CD4-positive, alpha-beta memory T cell (primary cell): Measurements from ENCODE around the gene PRX. TPM values are rescaled to one million over a fixed set of nuclear protein-coding genes. Genes with fewer than 3 reads are reported as not detected.

Experiments used
- CTCF ChIA-PET: fragments of 350-600 bp; sonication (Branson Sonifier 250); formaldehyde crosslinking; loops from one replicate; lab custom pipeline; 2021; ENCODE audit warnings: inconsistent platforms; ENCODE audit not compliant: partially characterized antibody; lab: Charles Lee
- POLR2A ChIA-PET: fragments of 350-600 bp; sonication (Branson Sonifier 250); formaldehyde crosslinking; loops from one replicate; lab custom pipeline; 2021; ENCODE audit not compliant: partially characterized antibody; lab: Charles Lee
- DNase-seq, 5 donors: peaks; one replicate each; pipeline versions ENCODE4 v3.0.0 to v3.0.0-alpha.2; 2020 to 2022; ENCODE audit warnings: mixed read lengths in 1 of 5
- H3K27ac ChIP-seq: one replicate; pipeline ENCODE4 v1.7.0; 2013; ENCODE audit warnings: low read depth, low read length
- H3K27me3 ChIP-seq: 2 replicates; pipeline ENCODE4 v1.7.0; 2013; ENCODE audit warnings: mild to moderate bottlenecking, low read length, moderate library complexity; ENCODE audit not compliant: insufficient read depth
- H3K36me3 ChIP-seq: 2 replicates; pipeline ENCODE4 v1.7.0; 2013; ENCODE audit warnings: mild to moderate bottlenecking, low read length, moderate library complexity; ENCODE audit not compliant: insufficient read depth
- H3K4me1 ChIP-seq: 2 replicates; pipeline ENCODE4 v1.7.0; 2013; ENCODE audit warnings: mild to moderate bottlenecking, low read length, moderate library complexity; ENCODE audit not compliant: insufficient read depth
- H3K4me3 ChIP-seq, 2 donors: one replicate each; pipeline ENCODE4 v1.7.0; 2013; ENCODE audit warnings: low read length in 2 of 2, mild to moderate bottlenecking in 1 of 2
- H3K9me3 ChIP-seq, 2 donors: one replicate each; pipeline ENCODE4 v1.7.0; 2013; ENCODE audit warnings: low read length in 2 of 2, control low read depth in 1 of 2; ENCODE audit not compliant: control insufficient read depth in 1 of 2
- H3K27ac Mint-ChIP-seq, 7 donors: one replicate each; pipeline ENCODE4 v1.8.0; 2020 to 2021; ENCODE audit warnings: mixed read lengths in 7 of 7, mild to moderate bottlenecking in 6 of 7, inconsistent platforms in 3 of 7, moderate library complexity in 3 of 7
- H3K27me3 Mint-ChIP-seq, 2 donors: one replicate each; pipeline ENCODE4 v1.8.0; 2020 to 2021; ENCODE audit warnings: mixed read lengths in 2 of 2
- H3K36me3 Mint-ChIP-seq, 2 donors: one replicate each; pipeline ENCODE4 v1.8.0; 2020 to 2021; ENCODE audit warnings: mixed read lengths in 2 of 2, inconsistent platforms in 1 of 2, mild to moderate bottlenecking in 1 of 2
- H3K4me1 Mint-ChIP-seq, 4 donors: one replicate each; pipeline ENCODE4 v1.8.0; 2020 to 2021; ENCODE audit warnings: mixed read lengths in 4 of 4, mild to moderate bottlenecking in 1 of 4
- H3K4me3 Mint-ChIP-seq, 8 donors: one replicate each; pipeline ENCODE4 v1.8.0; 2020 to 2021; ENCODE audit warnings: mixed read lengths in 8 of 8, mild to moderate bottlenecking in 7 of 8, moderate library complexity in 6 of 8, inconsistent platforms in 3 of 8
- H3K9me3 Mint-ChIP-seq, 8 donors: one replicate each; pipeline ENCODE4 v1.8.0; 2020 to 2021; ENCODE audit warnings: mixed read lengths in 8 of 8, mild to moderate bottlenecking in 5 of 8, inconsistent platforms in 3 of 8, moderate library complexity in 1 of 8
- intact Hi-C: fragments of 100-400 bp; cut with micrococcal nuclease; formaldehyde crosslinking; loops from one replicate; pipeline ENCODE4 v1.15.1; 2023
- polyA plus RNA-seq, 2 donors: library from polyadenylated mRNA; unstranded; fragments of 300-500 nt; fragmentation: Illumina TruSeq; gene quantifications; one replicate each; pipeline ENCODE4 v1.2.3, GENCODE V29; 2021
- total RNA-seq, 2 experiments: library from RNA; stranded (reverse); gene quantifications; one replicate each; pipeline ENCODE4 v1.2.3, GENCODE V29; 2021

The PRX gene
- total and polyA plus RNA-seq, 4 experiments from 2014 or later = 0.23 to 3.4 (median 3.3) TPM; not detected in 1

GRCh38 chr19:40390084-40390742 lies 23.0 kb downstream of the PRX start, which contains the start of gene HIPK4:
HIPK4 (minus strand) TSS chr19:40390181; CDS start chr19:40389902, 279 bp downstream.
- no peak within 1 kb of the TSS for H3K27ac ChIP-seq
- Mint-ChIP-seq H3K4me1 (no peaks in the 10 kb centered on the region), H3K9me3 (no peaks in the 10 kb centered on the region), H3K4me3 (no peak within 1 kb of the TSS), H3K27me3 (no peaks in the 10 kb centered on the region), H3K36me3 (no peaks in the 10 kb centered on the region), H3K27ac (peak within 1 kb of the TSS in 1 of 7 donors; percentile 25)
- no peak within 1 kb of the TSS for H3K4me3 ChIP-seq
- intact Hi-C loops = no loop called here
- DNase-seq = no peak
- CTCF ChIA-PET = interaction anchor here (1.0 kb wide), 1 partner anchor 85 kb away, joined by 3 read pairs; no protein-coding TSS in a partner anchor
- H3K9me3 ChIP-seq = no peaks in the 10 kb centered on the region
- H3K36me3 ChIP-seq = no peaks in the 10 kb centered on the region
- H3K27me3 ChIP-seq = no peaks in the 10 kb centered on the region
- POLR2A ChIA-PET = no interaction called here
- H3K4me1 ChIP-seq = no peaks in the 10 kb centered on the region

GRCh38 chr19:40389404-40390083 lies 23.6 kb downstream of the PRX start:
- POLR2A ChIA-PET = interaction anchor here (0.6 kb wide), 1 partner anchor 38 kb away, joined by 3 read pairs; no protein-coding TSS in a partner anchor
- no peaks in the 10 kb centered on the region for H3K4me1 Mint-ChIP-seq
- H3K9me3 ChIP-seq = no peaks in the 10 kb centered on the region
- no peak for DNase-seq
- no peak overlapping the region for H3K4me3 Mint-ChIP-seq
- CTCF ChIA-PET = interaction anchor here (1.0 kb wide), 1 partner anchor 84 kb away, joined by 3 read pairs; no protein-coding TSS in a partner anchor
- H3K36me3 Mint-ChIP-seq = no peaks in the 10 kb centered on the region
- no peaks in the 10 kb centered on the region for H3K36me3 ChIP-seq
- no peaks in the 10 kb centered on the region for H3K27me3 ChIP-seq
- H3K4me3 ChIP-seq = no peak overlapping the region
- no peak overlapping the region for H3K27ac ChIP-seq
- no peaks in the 10 kb centered on the region for H3K9me3 Mint-ChIP-seq
- H3K27me3 Mint-ChIP-seq = no peaks in the 10 kb centered on the region
- intact Hi-C loops = no loop called here
- no peak overlapping the region for H3K27ac Mint-ChIP-seq
- H3K4me1 ChIP-seq = no peaks in the 10 kb centered on the region

GRCh38 chr19:40388481-40388880 lies 24.7 kb downstream of the PRX start:
- Histone ChIP-seq H3K27ac (no peak overlapping the region), H3K4me3 (no peak overlapping the region), H3K36me3 (no peaks in the 10 kb centered on the region), H3K4me1 (no peaks in the 10 kb centered on the region), H3K27me3 (no peaks in the 10 kb centered on the region), H3K9me3 (no peaks in the 10 kb centered on the region)
- Mint-ChIP-seq H3K27ac (no peak overlapping the region), H3K27me3 (no peaks in the 10 kb centered on the region), H3K9me3 (no peaks in the 10 kb centered on the region), H3K4me3 (no peak overlapping the region), H3K36me3 (no peaks in the 10 kb centered on the region), H3K4me1 (no peaks in the 10 kb centered on the region)
- no peak for DNase-seq
- CTCF ChIA-PET = no interaction called here
- intact Hi-C loops = no loop called here
- POLR2A ChIA-PET = no interaction called here

GRCh38 chr19:40387155-40387554 lies 26.0 kb downstream of the PRX start:
- peak overlapping the region in 1 of 7 donors; percentile 15 for H3K27ac Mint-ChIP-seq
- POLR2A ChIA-PET = no interaction called here
- no peaks in the 10 kb centered on the region for H3K27me3 Mint-ChIP-seq

GRCh38 chr19:40383668-40384248 lies 29.4 kb downstream of the PRX start:
- Histone ChIP-seq H3K27ac (no peak overlapping the region), H3K9me3 (no peaks in the 10 kb centered on the region), H3K4me3 (no peak overlapping the region), H3K27me3 (no peaks in the 10 kb centered on the region), H3K36me3 (no peaks in the 10 kb centered on the region), H3K4me1 (no peaks in the 10 kb centered on the region)
- intact Hi-C loops = no loop called here
- Mint-ChIP-seq H3K9me3 (no peaks in the 10 kb centered on the region), H3K36me3 (no peaks in the 10 kb centered on the region), H3K27ac (no peak overlapping the region), H3K27me3 (no peaks in the 10 kb centered on the region), H3K4me1 (no peaks in the 10 kb centered on the region), H3K4me3 (no peak overlapping the region)
- DNase-seq = peak in 1 of 5 donors; percentile 8
- CTCF ChIA-PET = no interaction called here
- POLR2A ChIA-PET = no interaction called here

More at GRCh38 chr19:40387155-40387554, 26.0 kb downstream of the PRX start:
- intact Hi-C loops = no loop called here
- Histone ChIP-seq H3K27ac (no peak overlapping the region), H3K36me3 (no peaks in the 10 kb centered on the region), H3K9me3 (no peaks in the 10 kb centered on the region), H3K4me3 (no peak overlapping the region), H3K27me3 (no peaks in the 10 kb centered on the region), H3K4me1 (no peaks in the 10 kb centered on the region)
- CTCF ChIA-PET = interaction anchor here (0.7 kb wide), 1 partner anchor 432 kb away, joined by 3 read pairs; no protein-coding TSS in a partner anchor
- H3K9me3 Mint-ChIP-seq = no peaks in the 10 kb centered on the region
- H3K4me3 Mint-ChIP-seq = no peak overlapping the region
- no peak for DNase-seq
- no peaks in the 10 kb centered on the region for H3K4me1 Mint-ChIP-seq
- H3K36me3 Mint-ChIP-seq = no peaks in the 10 kb centered on the region

GRCh38 chr19:40381321-40381720 lies 31.9 kb downstream of the PRX start:
- Mint-ChIP-seq H3K27ac (peak overlapping the region in 2 of 7 donors; percentile 24 to 62), H3K4me1 (no peaks in the 10 kb centered on the region), H3K27me3 (no peaks in the 10 kb centered on the region), H3K4me3 (no peak overlapping the region), H3K9me3 (no peaks in the 10 kb centered on the region), H3K36me3 (peaks cover 3 to 4% of the 10 kb centered on the region in 2 donors)
- intact Hi-C loops = no loop called here
- no peak for DNase-seq
- Histone ChIP-seq H3K27me3 (no peaks in the 10 kb centered on the region), H3K27ac (no peak overlapping the region), H3K9me3 (no peaks in the 10 kb centered on the region), H3K36me3 (no peaks in the 10 kb centered on the region), H3K4me3 (no peak overlapping the region), H3K4me1 (no peaks in the 10 kb centered on the region)
- POLR2A ChIA-PET = interaction anchor here (1.6 kb wide), 1 partner anchor 33 kb away, joined by 3 read pairs; the partner anchor contains the start of genes C19orf47 and PLD3
- CTCF ChIA-PET = no interaction called here
